SU-DHL-6 (cell line): ENCODE results near the gene PLP2.

ENCODE experiments used
- H2AFZ ChIP-seq: fragments of 200-600 bp; sonication (generic); 2 replicates; pipeline ENCODE4 v1.6.1; 2014; ENCODE audit warnings: low read depth, mild to moderate bottlenecking, moderate library complexity, mixed read lengths, antibody characterized with exemption, low read length; ENCODE audit not compliant: severe bottlenecking
- H3F3A ChIP-seq: fragments of 200-600 bp; shearing (Covaris generic); 2 replicates; pipeline ENCODE4 v1.6.0; 2016; ENCODE audit warnings: antibody characterized with exemption, mild to moderate bottlenecking; ENCODE audit not compliant: insufficient read depth
- H3K27ac ChIP-seq: fragments of 200-600 bp; sonication (generic); 2 replicates; pipeline ENCODE4 v1.5.1; 2016; ENCODE audit warnings: low read depth, mild to moderate bottlenecking, low read length, moderate library complexity, mixed read lengths
- H3K27me3 ChIP-seq: fragments of 200-600 bp; sonication (generic), shearing (Covaris generic); 2 replicates; pipeline ENCODE4 v1.6.0; 2014; ENCODE audit warnings: mild to moderate bottlenecking, low read length
- H3K36me3 ChIP-seq: fragments of 200-600 bp; sonication (generic); 2 replicates; pipeline ENCODE4 v1.6.1; 2014; ENCODE audit warnings: mild to moderate bottlenecking, low read length, mixed read lengths
- H3K4me2 ChIP-seq: fragments of 300-600, 200-600 bp; shearing (Covaris generic), sonication (generic); 2 replicates; pipeline ENCODE4 v1.6.0; 2014; ENCODE audit warnings: low read length, low read depth, mild to moderate bottlenecking; ENCODE audit not compliant: poor library complexity, severe bottlenecking
- H3K4me3 ChIP-seq: fragments of 200-600 bp; sonication (generic); 2 replicates; pipeline ENCODE4 v1.5.1; 2014; ENCODE audit warnings: antibody characterized with exemption, low read length, mild to moderate bottlenecking, mixed read lengths; ENCODE audit not compliant: insufficient read depth, poor library complexity, severe bottlenecking
- H3K79me2 ChIP-seq: fragments of 200-600 bp; sonication (generic); 2 replicates; pipeline ENCODE4 v1.6.1; 2014; ENCODE audit warnings: mild to moderate bottlenecking, low read length, moderate library complexity; ENCODE audit not compliant: insufficient read depth
- H3K9ac ChIP-seq: fragments of 200-600 bp; sonication (generic); 2 replicates; pipeline ENCODE4 v1.7.0; 2014; ENCODE audit warnings: mild to moderate bottlenecking, low read length
- H3K9me2 ChIP-seq: fragments of 200-600 bp; sonication (generic); replicated peaks from 2 replicates; pipeline ENCODE4 v1.6.1; 2014; ENCODE audit warnings: low read length; ENCODE audit not compliant: insufficient read depth
- H3K9me3 ChIP-seq: fragments of 200-600 bp; sonication (generic); 2 replicates; pipeline ENCODE4 v1.6.1; 2014; ENCODE audit warnings: low read length, mixed read lengths; ENCODE audit not compliant: insufficient read depth
- H4K20me1 ChIP-seq: fragments of 200-600 bp; sonication (generic); 2 replicates; pipeline ENCODE4 v1.6.1; 2014; ENCODE audit warnings: low read depth, mild to moderate bottlenecking, antibody characterized with exemption, low read length, moderate library complexity, mixed read lengths
- CTCF ChIP-seq: fragments of 200-600 bp; sonication (generic); IDR thresholded peaks from one replicate; pipeline ENCODE4 v1.5.1; 2017; ENCODE audit warnings: antibody characterized with exemption, mild to moderate bottlenecking, low read length, moderate library complexity; ENCODE audit not compliant: insufficient read depth, poor library complexity, severe bottlenecking
- EZH2phosphoT487 ChIP-seq: fragments of 200-600 bp; sonication (generic), shearing (Covaris generic); conservative IDR thresholded peaks from 2 replicates; pipeline ENCODE4 v1.6.1; 2018; ENCODE audit warnings: mild to moderate bottlenecking, antibody characterized with exemption, low read length, moderate library complexity, mixed read lengths

PLP2 gene

GRCh38 chrX:49157194-49157593 lies 14.5 kb upstream of the PLP2 start:
- H2AFZ ChIP-seq: no peak overlapping the region
- no peak for TF ChIP-seq EZH2phosphoT487
- TF ChIP-seq CTCF: no peak
- H3K79me2 ChIP-seq: no peaks in the 10 kb centered on the region
- no peaks in the 10 kb centered on the region for H3F3A ChIP-seq
- no peak overlapping the region for H3K9ac ChIP-seq
- no peak overlapping the region for H3K4me2 ChIP-seq
- no peaks in the 10 kb centered on the region for H3K36me3 ChIP-seq
- H3K27ac ChIP-seq: no peak overlapping the region
- H3K9me3 ChIP-seq: no peaks in the 10 kb centered on the region
- no peaks in the 10 kb centered on the region for H3K9me2 ChIP-seq
- H3K27me3 ChIP-seq: no peaks in the 10 kb centered on the region
- H4K20me1 ChIP-seq: no peaks in the 10 kb centered on the region
- no peak overlapping the region for H3K4me3 ChIP-seq

GRCh38 chrX:49160908-49161307 lies 10.8 kb upstream of the PLP2 start:
- H2AFZ ChIP-seq: no peak overlapping the region
- H4K20me1 ChIP-seq: no peaks in the 10 kb centered on the region
- TF ChIP-seq CTCF: no peak
- TF ChIP-seq EZH2phosphoT487: no peak
- no peaks in the 10 kb centered on the region for H3K36me3 ChIP-seq
- H3K27me3 ChIP-seq: no peaks in the 10 kb centered on the region
- H3K9ac ChIP-seq: no peak overlapping the region
- H3K9me3 ChIP-seq: no peaks in the 10 kb centered on the region
- no peak overlapping the region for H3K27ac ChIP-seq
- H3K79me2 ChIP-seq: no peaks in the 10 kb centered on the region
- H3K4me2 ChIP-seq: no peak overlapping the region
- no peak overlapping the region for H3K4me3 ChIP-seq
- H3K9me2 ChIP-seq: no peaks in the 10 kb centered on the region
- H3F3A ChIP-seq: 0 out of 2 replicates have a peak, but pooled peaks cover 7% of the 10 kb centered on the region

DNA sequence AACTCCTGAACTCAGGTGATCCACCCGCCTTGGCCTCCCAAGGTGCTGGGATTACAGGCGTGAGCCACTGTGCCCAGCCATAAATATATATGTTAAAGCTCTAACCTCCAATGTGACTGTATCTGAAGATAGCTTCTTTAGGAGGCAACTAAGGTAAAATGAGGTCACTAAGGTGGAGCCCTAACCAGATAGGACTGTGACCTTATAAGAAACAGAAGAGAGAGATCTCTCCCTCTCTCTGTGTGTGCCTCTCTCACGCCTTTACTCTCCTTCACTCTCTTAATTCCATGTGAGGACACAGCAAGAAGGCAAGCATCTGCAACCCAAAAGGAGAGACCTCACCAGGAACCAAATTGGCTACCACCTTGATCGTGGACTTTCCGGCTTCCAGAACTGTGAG lies 10.1 kb upstream of the PLP2 start:
- no peak overlapping the region for H3K9ac ChIP-seq
- H3K36me3 ChIP-seq: no peaks in the 10 kb centered on the region
- no peak overlapping the region for H3K4me3 ChIP-seq
- H3F3A ChIP-seq: peaks cover 8% of the 10 kb centered on the region
- no peaks in the 10 kb centered on the region for H3K79me2 ChIP-seq
- H3K27ac ChIP-seq: no peak overlapping the region
- TF ChIP-seq EZH2phosphoT487: no peak
- no peak for TF ChIP-seq CTCF
- H4K20me1 ChIP-seq: no peaks in the 10 kb centered on the region
- no peaks in the 10 kb centered on the region for H3K9me2 ChIP-seq
- H3K27me3 ChIP-seq: no peaks in the 10 kb centered on the region
- H3K4me2 ChIP-seq: no peak overlapping the region
- no peak overlapping the region for H2AFZ ChIP-seq
- no peaks in the 10 kb centered on the region for H3K9me3 ChIP-seq

DNA sequence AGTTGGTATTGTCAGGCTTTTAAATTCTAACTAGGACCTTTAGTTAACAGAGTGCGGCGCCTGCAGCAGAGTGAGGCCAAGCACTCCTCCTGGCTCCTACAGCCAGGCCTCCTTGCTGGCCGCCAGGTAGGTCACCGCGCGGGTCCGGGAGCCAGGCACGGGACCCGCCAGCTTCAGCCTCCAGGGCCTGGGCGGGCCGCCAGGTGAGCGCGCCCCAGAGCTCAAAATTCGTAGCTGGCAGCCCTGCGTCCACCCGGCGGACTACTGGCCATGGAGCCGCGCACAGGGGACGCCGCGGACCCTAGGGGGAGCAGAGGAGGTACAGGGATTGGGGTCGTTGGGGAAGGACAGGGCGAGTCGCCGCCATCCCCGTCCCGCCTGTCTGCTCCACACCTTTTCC lies 9.1 kb upstream of the PLP2 start, which contains the start of gene MAGIX:
TSS of gene MAGIX (plus strand) at position 139 of the 400 bp plus-strand sequence. CDS start at position 271, 132 bp downstream.
- TF ChIP-seq CTCF (no peak), EZH2phosphoT487 (no peak)
- H3K4me2 ChIP-seq: peak within 1 kb of the TSS; percentile 73
- H3K27ac ChIP-seq: no peak within 1 kb of the TSS

More for the DNA sequence above, 9.1 kb upstream of the PLP2 start, which contains the start of gene MAGIX:
- no peaks in the 10 kb centered on the region for H3K36me3 ChIP-seq
- peak within 1 kb of the TSS; percentile 77 for H2AFZ ChIP-seq
- H3K9ac ChIP-seq: peak within 1 kb of the TSS; percentile 46; the same call in 1 of the 2 replicates
- H3F3A ChIP-seq: peaks cover 18% of the 10 kb centered on the region
- H4K20me1 ChIP-seq: no peaks in the 10 kb centered on the region
- no peaks in the 10 kb centered on the region for H3K79me2 ChIP-seq
- no peaks in the 10 kb centered on the region for H3K9me2 ChIP-seq
- H3K4me3 ChIP-seq: peak within 1 kb of the TSS; percentile 38
- no peaks in the 10 kb centered on the region for H3K27me3 ChIP-seq
- H3K9me3 ChIP-seq: no peaks in the 10 kb centered on the region
